Endothelial cell of umbilical vein (primary cell): ENCODE results near the gene LCLAT1. TPM values are rescaled to one million over a fixed set of nuclear protein-coding genes. Genes with fewer than 3 reads are reported as not detected.

Experiments
- BruUV-seq: library from RNA; stranded (reverse); fragments of 400-500 nt; replicated peaks from 2 replicates; lab custom pipeline; 2021; lab: Mats Ljungman, UMichigan
- CTCF ChIA-PET: fragments of 300-600, 350-600 bp; sonication (Branson Sonifier 250); formaldehyde crosslinking; loops from one replicate; lab custom pipeline; 2021; ENCODE audit warnings: antibody characterized with exemption, inconsistent platforms; lab: Charles Lee
- POLR2A ChIA-PET: fragments of 300-600, 350-600 bp; sonication (Branson Sonifier 250); formaldehyde crosslinking; loops from one replicate; lab custom pipeline; 2021; ENCODE audit warnings: antibody characterized with exemption, inconsistent platforms; lab: Charles Lee
- DNase-seq: peaks from one replicate; pipeline ENCODE4 v3.0.0-alpha.2; 2011; ENCODE audit warnings: low read depth, low spot score
- FAIRE-seq: peaks from 2 replicates; lab custom pipeline; 2011; peaks lifted over from hg19 to GRCh38; lab: Jason Lieb, UNC
- H2AFZ ChIP-seq: 2 replicates; pipeline ENCODE4 v1.6.0; 2012; ENCODE audit warnings: low read depth, low read length, control low read depth, inconsistent platforms
- H3K27ac ChIP-seq: 2 replicates; pipeline ENCODE4 v1.5.1; 2011; ENCODE audit warnings: low read depth, mild to moderate bottlenecking, control low read depth, low read length, moderate library complexity; ENCODE audit not compliant: insufficient read depth
- H3K27me3 ChIP-seq, 2 experiments: 2 replicates each; pipeline versions ENCODE4 v1.6.0 to v1.6.1; 2011; ENCODE audit warnings: low read length in 2 of 2, mixed read lengths in 1 of 2; ENCODE audit not compliant: control insufficient read depth in 2 of 2, insufficient read depth in 2 of 2
- H3K36me3 ChIP-seq, 2 experiments: 2 replicates in 1 of 2; 3 replicates in 1 of 2; pipeline ENCODE4 v1.5.1; 2011; ENCODE audit warnings: low read length in 2 of 2, mild to moderate bottlenecking in 1 of 2, moderate library complexity in 1 of 2; ENCODE audit not compliant: control insufficient read depth in 2 of 2, insufficient read depth in 2 of 2; ENCODE audit errors: extremely low read depth in 1 of 2
- H3K4me1 ChIP-seq: 3 replicates; pipeline ENCODE4 v1.5.1; 2011; ENCODE audit warnings: mild to moderate bottlenecking, low read length; ENCODE audit not compliant: control insufficient read depth, insufficient read depth; ENCODE audit errors: extremely low read depth
- H3K4me2 ChIP-seq: 2 replicates; pipeline ENCODE4 v1.6.1; 2011; ENCODE audit warnings: low read length, control low read depth, mixed read lengths; ENCODE audit not compliant: insufficient read depth
- H3K4me3 ChIP-seq, 3 experiments: fragments of 200-600 bp in 1 of 3; sonication (generic), shearing (Covaris generic) in 1 of 3; replicated peaks in 1 of 3; 2 replicates each; pipeline ENCODE4 v1.5.1; 2011 to 2016; ENCODE audit warnings: control low read depth in 3 of 3, low read length in 3 of 3, mild to moderate bottlenecking in 2 of 3, inconsistent platforms in 1 of 3, low read depth in 1 of 3, moderate library complexity in 1 of 3; ENCODE audit not compliant: insufficient read depth in 1 of 3
- H3K79me2 ChIP-seq: 2 replicates; pipeline ENCODE4 v1.6.0; 2012; ENCODE audit warnings: low read length, inconsistent platforms; ENCODE audit not compliant: control insufficient read depth, insufficient read depth
- H3K9ac ChIP-seq: replicated peaks from 2 replicates; pipeline ENCODE3; 2011; ENCODE audit warnings: low read length, control low read depth; ENCODE audit not compliant: insufficient read depth; ENCODE audit errors: extremely low read depth
- H3K9me1 ChIP-seq: replicated peaks from 3 replicates; pipeline ENCODE4 v1.6.0; 2011; ENCODE audit warnings: mild to moderate bottlenecking, low read length; ENCODE audit not compliant: control insufficient read depth, insufficient read depth; ENCODE audit errors: extremely low read depth
- H3K9me3 ChIP-seq: replicated peaks from 2 replicates; pipeline ENCODE4 v1.5.1; 2012; ENCODE audit warnings: low read length, inconsistent platforms; ENCODE audit not compliant: control insufficient read depth, insufficient read depth
- H4K20me1 ChIP-seq: replicated peaks from 2 replicates; pipeline ENCODE3; 2011; ENCODE audit warnings: mild to moderate bottlenecking, low read length; ENCODE audit not compliant: control insufficient read depth, insufficient read depth; ENCODE audit errors: extremely low read depth
- CTCF ChIP-seq, 2 donors: IDR thresholded peaks; 1 replicate in 1 of 2; 2 replicates in 1 of 2; pipeline ENCODE4 v1.5.1; 2011; ENCODE audit warnings: low read length in 2 of 2, mild to moderate bottlenecking in 2 of 2, moderate library complexity in 2 of 2, control low read depth in 1 of 2, inconsistent platforms in 1 of 2, low read depth in 1 of 2; ENCODE audit not compliant: insufficient read depth in 1 of 2; ENCODE audit errors: extremely low read depth in 1 of 2
- EZH2 ChIP-seq: IDR thresholded peaks from 2 replicates; pipeline ENCODE4 v1.6.1; 2012; ENCODE audit warnings: borderline replicate concordance, low read depth, mild to moderate bottlenecking, moderate library complexity, low read length, inconsistent platforms; ENCODE audit not compliant: severe bottlenecking
- FOS ChIP-seq: IDR thresholded peaks from 2 replicates; pipeline ENCODE4 v1.6.1; 2011; ENCODE audit warnings: mild to moderate bottlenecking, low read length, moderate library complexity, borderline replicate concordance; ENCODE audit not compliant: insufficient read depth
- GATA2 ChIP-seq: IDR thresholded peaks from 2 replicates; pipeline ENCODE4 v1.7.0; 2011; ENCODE audit warnings: low read depth, mild to moderate bottlenecking, moderate library complexity, mixed read lengths, low read length; ENCODE audit not compliant: insufficient read length, insufficient read depth
- JUN ChIP-seq: IDR thresholded peaks from 2 replicates; pipeline ENCODE4 v1.6.1; 2011; ENCODE audit warnings: borderline replicate concordance, low read depth; ENCODE audit not compliant: insufficient read length, insufficient read depth
- MAX ChIP-seq: IDR thresholded peaks from 2 replicates; pipeline ENCODE4 v1.6.1; 2011; ENCODE audit not compliant: insufficient read depth, insufficient read length
- MYC ChIP-seq: IDR thresholded peaks from one replicate; pipeline ENCODE4 v1.6.1; 2011; ENCODE audit warnings: mild to moderate bottlenecking, low read depth, low read length
- POLR2A ChIP-seq: IDR thresholded peaks from 2 replicates; pipeline ENCODE4 v1.6.1; 2012; ENCODE audit warnings: low read depth, mild to moderate bottlenecking, control low read depth, low read length
- POLR2AphosphoS5 ChIP-seq: IDR thresholded peaks from 2 replicates; pipeline ENCODE4 v1.6.1; 2012; ENCODE audit warnings: low read depth, mild to moderate bottlenecking, control low read depth, low read length, moderate library complexity; ENCODE audit not compliant: insufficient read depth
- dilution Hi-C: fragments of 300-500 bp; cut with MboI; formaldehyde crosslinking; loops from one replicate; pipeline ENCODE4 v1.15.0; 2019; ENCODE audit warnings: low sequenced_read_pairs; ENCODE audit not compliant: extremely low pct_ligation_motif_present
- intact Hi-C: fragments of 100-400 bp; cut with micrococcal nuclease; formaldehyde crosslinking; loops from one replicate; pipeline ENCODE4 v1.10.0; 2022
- polyA plus RNA-seq, 4 experiments: library from polyadenylated mRNA; depleted of rRNA in 3 of 4; stranded (reverse) in 3 of 4; unstranded in 1 of 4; fragments of >200 nt; gene quantifications; 2 replicates each; pipeline versions ENCODE4 v1.2.1 to v1.2.3, GENCODE V29; 2011 to 2012; ENCODE audit warnings: missing spikeins in 1 of 4
- total RNA-seq: library from RNA; stranded (reverse); gene quantifications from 2 replicates; pipeline ENCODE4 v1.2.3, GENCODE V29; 2021

The LCLAT1 gene
- total and polyA plus RNA-seq, 2 donors (not counting 3 experiments of a cell fraction or from before 2014, with no cell fraction given) = 6.1 to 20.8 TPM

GRCh38 chr2:30583204-30583749, 136.2 kb downstream of the LCLAT1 start:
- Histone ChIP-seq H3K4me2 (no peak overlapping the region), H2AFZ (no peak overlapping the region), H3K36me3 (no peaks in the 10 kb centered on the region), H3K9ac (no peak overlapping the region), H3K4me3 (no peak overlapping the region), H3K9me3 (no peaks in the 10 kb centered on the region), H4K20me1 (no peaks in the 10 kb centered on the region), H3K27ac (no peak overlapping the region), H3K27me3 (no peaks in the 10 kb centered on the region), H3K9me1 (no peaks in the 10 kb centered on the region), H3K79me2 (no peaks in the 10 kb centered on the region), H3K4me1 (no peaks in the 10 kb centered on the region)
- ChIA-PET POLR2A (no interaction called here), CTCF (no interaction called here)
- dilution Hi-C loops = no loop called here
- FAIRE-seq = no peak
- no TSS peak for BruUV-seq
- DNase-seq = no peak
- no peak for TF ChIP-seq GATA2
- no peak for TF ChIP-seq JUN
- TF ChIP-seq EZH2 = no peak
- TF ChIP-seq POLR2AphosphoS5 = no peak
- intact Hi-C loops = no loop called here

GRCh38 chr2:30584116-30584515, 137.1 kb downstream of the LCLAT1 start:
- Histone ChIP-seq H3K27me3 (no peaks in the 10 kb centered on the region), H3K9me3 (no peaks in the 10 kb centered on the region), H3K4me1 (no peaks in the 10 kb centered on the region), H3K27ac (no peak overlapping the region), H3K36me3 (no peaks in the 10 kb centered on the region), H3K4me2 (no peak overlapping the region), H3K4me3 (no peak overlapping the region), H3K9ac (no peak overlapping the region), H4K20me1 (no peaks in the 10 kb centered on the region), H3K79me2 (no peaks in the 10 kb centered on the region), H2AFZ (no peak overlapping the region), H3K9me1 (no peaks in the 10 kb centered on the region)
- ChIA-PET POLR2A (no interaction called here), CTCF (no interaction called here)
- no TSS peak for BruUV-seq
- TF ChIP-seq EZH2 (no peak), CTCF (IDR thresholded peaks at IDR 0.05; ENCODE audit: extremely low read depth in 1 of 2, insufficient read depth in 1 of 2, low read depth in 1 of 2, low read length in 2 of 2) (no peak), FOS (no peak), GATA2 (no peak), POLR2AphosphoS5 (no peak), MYC (no peak), POLR2A (no peak), MAX (no peak), JUN (no peak)
- no peak for FAIRE-seq
- intact Hi-C loops = no loop called here
- dilution Hi-C loops = no loop called here
- DNase-seq = no peak
